NCI-H460 (cell line): Measurements from ENCODE around the gene PPTC7. TPM values are rescaled to one million over a fixed set of nuclear protein-coding genes. Genes with fewer than 3 reads are reported as not detected.
"Not testable (repeated sequence)": the region's sequence is repeated elsewhere in the genome, so short reads cannot be mapped to it uniquely, and the experiment has no call there.

Experiments
- DNase-seq: peaks from one replicate; pipeline ENCODE4 v3.0.0-alpha.2; 2016; ENCODE audit warnings: low read depth; ENCODE audit errors: extremely low read depth
- total RNA-seq: library from RNA; depleted of rRNA; stranded (reverse); fragments of >200 nt; shearing (Covaris generic); gene quantifications from 2 replicates; pipeline ENCODE4 v1.2.3, GENCODE V29; 2014

PPTC7 gene
- total RNA-seq, 1 experiment from 2014 or later, result 13.6 TPM

DNA sequence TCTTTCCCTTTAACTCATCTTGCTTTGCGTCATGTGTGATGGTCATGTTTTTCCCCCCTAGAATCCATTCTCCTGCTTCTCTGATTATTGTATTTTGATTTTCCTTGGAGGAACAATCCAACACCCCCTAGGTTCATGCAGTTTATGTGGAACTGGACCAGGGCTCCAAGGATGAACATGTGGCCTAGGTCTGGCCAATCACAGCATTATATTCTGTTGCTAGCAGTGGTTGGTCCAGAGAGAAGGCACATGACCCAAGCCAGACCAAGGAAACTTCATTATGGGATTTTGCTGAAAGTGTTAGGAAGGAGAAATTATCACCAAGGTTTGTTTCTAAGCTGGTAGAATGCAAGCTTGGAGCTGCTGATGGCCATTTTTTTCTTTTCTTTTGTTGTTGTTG, 6.9 kb upstream of the PPTC7 start:
- no peak for DNase-seq

- not testable (repeated sequence) for DNase-seq
These were observed 4.0 kb upstream of the PPTC7 start for GRCh38 chr12:110587102-110587501.

- no peak for DNase-seq
These were observed 2.2 kb upstream of the PPTC7 start for GRCh38 chr12:110585231-110585799.

GRCh38 chr12:110582276-110583136, 612 bp downstream of the PPTC7 start:
- DNase-seq, result no peak

- no peak for DNase-seq
These were observed 1.2 kb downstream of the PPTC7 start for GRCh38 chr12:110581931-110582275.

GRCh38 chr12:110579535-110580253, 3.4 kb downstream of the PPTC7 start:
- DNase-seq, result no peak

- DNase-seq, result no peak
These were observed 4.2 kb downstream of the PPTC7 start for GRCh38 chr12:110578694-110579534.

GRCh38 chr12:110577864-110578693, 5.0 kb downstream of the PPTC7 start:
- DNase-seq, result peak; percentile 49

- no peak for DNase-seq
These were observed 6.6 kb downstream of the PPTC7 start for GRCh38 chr12:110576504-110576903.

- DNase-seq, result peak; percentile 46
These were observed 7.8 kb downstream of the PPTC7 start for GRCh38 chr12:110575326-110575725.

- not testable (repeated sequence) for DNase-seq
These were observed 8.3 kb downstream of the PPTC7 start for GRCh38 chr12:110574717-110575230.

DNA sequence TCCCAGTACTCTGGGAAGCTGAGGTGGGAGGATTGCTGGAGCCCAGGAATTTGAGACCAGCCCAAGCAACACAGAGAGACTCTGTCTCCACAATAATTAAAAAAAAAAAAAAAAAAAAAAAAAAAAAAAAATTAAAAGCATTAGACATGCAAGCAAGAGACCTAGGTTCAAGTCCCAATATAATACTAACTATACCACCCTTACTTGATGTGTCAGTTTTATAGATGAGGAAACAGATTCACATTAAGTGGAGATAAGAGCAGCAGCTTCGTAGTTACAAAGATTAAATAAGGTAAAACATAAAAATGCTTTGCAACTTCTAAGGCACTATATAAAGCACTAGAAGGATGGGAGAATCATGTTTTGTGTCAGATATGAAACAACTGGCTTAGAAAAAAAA, 9.1 kb downstream of the PPTC7 start:
- no peak for DNase-seq

- not testable (repeated sequence) for DNase-seq
These were observed 12.3 kb downstream of the PPTC7 start for GRCh38 chr12:110570798-110571197.

DNA sequence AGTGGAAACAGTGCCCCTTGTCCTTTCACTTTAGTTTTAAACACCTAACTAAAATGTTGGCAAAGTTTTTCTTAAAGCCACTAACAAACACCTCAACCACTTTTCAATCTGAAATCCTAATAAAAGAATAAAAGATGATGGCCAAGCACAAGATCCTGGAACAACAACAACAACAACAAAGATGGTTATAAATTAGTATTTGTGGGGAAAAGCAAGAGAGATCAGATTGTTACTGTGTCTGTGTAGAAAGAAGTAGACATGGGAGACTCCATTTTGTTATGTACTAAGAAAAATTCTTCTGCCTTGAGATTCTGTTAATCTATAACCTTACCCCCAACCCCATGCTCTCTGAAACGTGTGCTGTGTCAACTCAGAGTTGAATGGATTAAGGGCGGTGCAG, 13.3 kb downstream of the PPTC7 start:
- DNase-seq, result not testable (repeated sequence)

- no peak for DNase-seq
These were observed 14.4 kb downstream of the PPTC7 start for GRCh38 chr12:110568752-110569151.

- DNase-seq, result no peak
These were observed 16.1 kb downstream of the PPTC7 start for GRCh38 chr12:110566993-110567392.

GRCh38 chr12:110565894-110566871, 16.9 kb downstream of the PPTC7 start:
- DNase-seq, result no peak

GRCh38 chr12:110564471-110564991, 18.6 kb downstream of the PPTC7 start:
- DNase-seq, result no peak
